NT2/D1 (cell line): ENCODE results near the gene METTL27.

Source experiments
- YY1 ChIP-seq: IDR thresholded peaks from 2 replicates; pipeline ENCODE4 v1.6.1; 2011; ENCODE audit not compliant: insufficient read length, insufficient read depth
- ZNF274 ChIP-seq: IDR thresholded peaks from 2 replicates; pipeline ENCODE4 v1.6.1; 2011; ENCODE audit warnings: mild to moderate bottlenecking, low read depth, low read length

- TF ChIP-seq ZNF274 = no peak
- no peak for TF ChIP-seq YY1
Measured at GRCh38 chr7:73815436-73815835, 26.9 kb downstream of the METTL27 start.
